Activated CD8-positive, alpha-beta memory T cell treated with anti-CD3 and anti-CD28 coated beads, Interleukin-2, amount 50 U/mL, for 4 hours (primary cell): Measurements from ENCODE around the gene ST6GALNAC3.
"Not testable (repeated sequence)": the region's sequence is repeated elsewhere in the genome, so short reads cannot be mapped to it uniquely, and the experiment has no call there.

Experiments
- DNase-seq: peaks from one replicate; pipeline ENCODE4 v3.0.0-alpha.2; 2020

The ST6GALNAC3 gene

GRCh38 chr1:76109404-76109803, 34.9 kb downstream of the ST6GALNAC3 start:
- no peak for DNase-seq

GRCh38 chr1:76109901-76110560, 35.5 kb downstream of the ST6GALNAC3 start:
- DNase-seq = no peak

DNA sequence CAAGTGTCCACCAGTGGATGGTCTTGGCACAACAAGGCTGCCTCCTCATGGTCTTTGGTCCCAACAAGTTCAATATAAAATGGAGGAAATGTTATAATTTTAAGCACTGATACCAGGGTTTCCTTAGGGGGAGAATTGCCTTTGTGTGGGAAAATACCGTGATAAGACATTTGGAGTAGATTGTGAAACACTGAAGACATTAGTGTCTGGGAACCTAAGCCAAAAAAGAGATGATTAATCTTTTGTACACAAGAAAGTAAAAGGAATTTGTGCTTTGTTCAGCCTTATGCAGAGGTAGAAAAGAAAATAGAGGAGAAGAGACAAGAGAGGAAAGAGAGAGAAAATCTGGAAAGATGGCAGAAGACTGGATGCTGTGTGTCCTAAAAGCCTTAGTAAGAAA, 36.1 kb downstream of the ST6GALNAC3 start:
- no peak for DNase-seq

- DNase-seq = not testable (repeated sequence)
Measured at GRCh38 chr1:76112321-76112720, 37.8 kb downstream of the ST6GALNAC3 start.

DNA sequence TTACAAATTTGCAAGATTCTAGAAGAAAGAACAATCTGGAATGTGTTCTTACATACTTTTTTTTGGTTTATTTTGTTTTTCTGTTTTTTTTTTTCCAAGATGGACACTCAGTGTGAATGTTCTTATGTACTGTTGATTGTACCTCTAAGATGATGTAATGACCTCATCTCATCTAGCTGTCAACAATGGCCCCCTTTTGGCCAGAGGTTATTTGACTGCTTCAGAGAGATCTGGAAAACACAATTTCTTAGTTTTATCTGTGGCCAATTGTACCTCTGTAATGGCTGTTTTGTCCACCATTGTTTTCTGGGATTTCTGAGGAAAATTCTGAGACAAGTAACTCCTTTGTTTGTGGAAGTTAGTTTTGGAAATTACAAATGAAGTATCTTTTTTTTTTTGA, 38.9 kb downstream of the ST6GALNAC3 start:
- no peak for DNase-seq

DNA sequence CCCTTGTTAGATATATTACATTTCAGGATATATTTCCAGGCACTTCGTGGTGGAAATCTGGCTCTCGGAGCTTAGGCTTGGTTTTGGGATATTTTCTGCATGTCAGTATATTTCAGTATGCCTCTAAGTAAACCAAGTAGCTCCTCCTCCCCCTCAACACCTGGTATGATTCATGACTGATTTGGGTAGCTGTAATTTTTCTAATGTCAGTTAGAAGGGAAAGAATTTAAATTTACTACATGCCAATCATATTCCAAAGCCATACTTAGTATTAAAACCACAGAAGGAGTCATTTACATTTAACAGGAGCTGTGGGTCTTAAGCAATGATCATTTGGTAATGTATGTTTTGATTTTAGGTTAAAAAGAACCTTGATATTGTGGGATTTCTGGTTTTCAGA, 40.6 kb downstream of the ST6GALNAC3 start:
- DNase-seq = no peak

GRCh38 chr1:76121850-76122249, 47.3 kb downstream of the ST6GALNAC3 start:
- no peak for DNase-seq

- no peak for DNase-seq
Measured at GRCh38 chr1:76122271-76122670, 47.7 kb downstream of the ST6GALNAC3 start.

DNA sequence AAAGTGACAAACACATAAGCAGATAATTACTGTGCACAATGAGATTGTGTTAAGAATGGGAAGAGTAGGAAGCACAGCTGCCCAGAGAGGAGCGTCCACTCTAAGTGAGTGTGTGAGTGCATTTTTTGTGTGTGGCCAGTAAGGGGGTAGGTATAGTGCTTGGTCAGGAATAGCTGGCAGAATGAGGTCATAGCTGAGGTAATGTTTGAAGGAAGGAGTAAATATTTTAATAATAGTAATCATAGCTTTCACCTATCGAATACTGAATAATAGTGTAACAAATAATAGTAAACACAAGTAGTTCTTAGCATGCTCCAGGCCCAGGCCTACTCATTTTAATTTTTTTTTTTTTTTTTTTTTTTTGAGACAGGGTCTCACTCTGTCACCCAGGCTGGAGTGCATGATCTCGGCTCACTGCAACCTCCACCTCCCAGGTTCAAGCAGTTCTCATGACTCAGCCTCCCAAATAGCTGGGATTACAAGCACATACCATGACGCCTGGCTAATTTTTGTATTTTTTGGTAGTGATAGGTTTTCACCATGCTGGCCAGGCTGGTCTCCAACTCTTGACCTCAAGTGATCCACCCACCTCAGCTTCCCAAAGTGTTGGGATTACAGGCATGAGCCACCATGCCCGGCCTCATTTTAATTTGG, 49.0 kb downstream of the ST6GALNAC3 start:
- not testable (repeated sequence) for DNase-seq

GRCh38 chr1:76124196-76124595, 49.6 kb downstream of the ST6GALNAC3 start:
- no peak for DNase-seq

- no peak for DNase-seq
Measured at GRCh38 chr1:76125473-76126219, 51.1 kb downstream of the ST6GALNAC3 start.

- DNase-seq = no peak
Measured at GRCh38 chr1:76128096-76128495, 53.5 kb downstream of the ST6GALNAC3 start.

DNA sequence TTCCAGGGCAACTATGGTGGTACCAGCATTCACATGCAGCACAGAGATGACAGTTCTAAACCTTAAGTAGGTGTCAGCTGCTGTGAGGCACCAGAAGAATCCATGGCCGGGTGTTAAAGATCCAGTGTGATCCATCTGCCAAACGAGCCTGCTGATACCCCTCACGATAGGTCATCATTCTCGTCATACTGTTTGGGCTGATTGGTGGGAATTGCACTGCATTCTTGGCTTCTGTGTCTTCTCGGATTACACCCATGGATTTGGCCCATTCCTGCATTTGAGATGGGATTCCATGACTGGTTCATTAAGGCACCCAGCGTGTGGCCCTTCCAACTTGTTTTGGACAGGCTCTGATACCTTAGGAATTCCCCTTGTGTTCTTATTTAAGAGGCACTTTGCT, 55.2 kb downstream of the ST6GALNAC3 start:
- DNase-seq = no peak

GRCh38 chr1:76130992-76131391, 56.4 kb downstream of the ST6GALNAC3 start:
- no peak for DNase-seq

GRCh38 chr1:76133977-76134376, 59.4 kb downstream of the ST6GALNAC3 start:
- no peak for DNase-seq

DNA sequence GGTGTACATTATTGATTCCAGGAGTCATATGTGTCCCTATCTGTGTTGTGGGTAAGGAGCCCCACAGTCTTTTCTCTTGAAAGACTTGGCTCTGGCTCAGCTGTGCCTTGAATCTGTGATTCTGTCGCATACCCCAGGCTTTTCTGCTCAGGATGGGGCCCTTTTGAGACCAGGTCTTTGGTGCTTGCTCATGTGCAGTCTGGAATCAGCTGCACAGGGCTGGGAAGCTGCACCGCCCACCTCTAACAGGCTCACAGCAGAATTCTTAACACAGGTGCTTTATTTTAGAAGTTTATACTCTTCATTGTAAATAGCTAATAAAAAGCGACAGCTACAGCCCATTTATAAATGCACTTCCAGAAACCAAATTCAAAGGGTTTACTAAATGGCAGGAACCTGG, 61.3 kb downstream of the ST6GALNAC3 start:
- DNase-seq = no peak

- DNase-seq = no peak
Measured at GRCh38 chr1:76136894-76137293, 62.3 kb downstream of the ST6GALNAC3 start.

DNA sequence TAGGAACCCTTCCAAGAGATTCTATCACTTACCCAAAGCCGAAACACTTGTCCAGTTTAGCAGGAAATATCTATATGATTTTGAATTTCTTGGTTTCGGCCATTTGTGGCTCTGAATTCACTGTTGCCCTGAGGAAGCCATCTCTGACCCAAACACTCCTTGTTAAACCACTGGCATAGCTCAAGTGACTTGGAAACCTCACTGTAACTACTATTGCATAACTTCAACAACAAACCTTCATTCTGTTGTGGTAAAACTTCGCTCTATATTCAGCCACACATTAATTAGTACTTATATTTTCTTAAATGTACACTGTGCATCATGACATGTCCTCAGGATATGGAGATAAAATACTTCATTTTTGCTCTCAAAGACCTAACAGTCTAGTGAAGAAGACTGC, 63.2 kb downstream of the ST6GALNAC3 start:
- no peak for DNase-seq

- no peak for DNase-seq
Measured at GRCh38 chr1:76138217-76138616, 63.7 kb downstream of the ST6GALNAC3 start.

DNA sequence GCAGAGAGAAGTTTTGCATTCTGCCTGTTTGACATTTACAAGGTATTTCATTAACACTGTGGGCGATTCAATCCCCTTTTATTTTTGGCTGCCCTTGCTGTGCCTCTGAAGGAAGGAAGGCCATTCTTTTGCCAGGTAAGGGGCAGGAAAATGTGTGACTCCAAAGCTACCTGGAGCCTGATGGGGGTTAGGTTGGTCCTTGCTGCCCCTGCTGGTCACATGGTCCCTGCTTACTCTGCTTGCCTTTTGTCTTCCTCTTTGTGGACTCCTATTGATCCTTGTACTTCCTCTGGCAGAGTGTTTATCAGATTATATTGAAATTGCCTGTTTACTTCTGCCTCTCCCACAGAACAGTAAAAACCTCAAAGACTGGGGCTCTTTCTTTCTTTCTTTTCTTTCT, 65.7 kb downstream of the ST6GALNAC3 start:
- DNase-seq = no peak

DNA sequence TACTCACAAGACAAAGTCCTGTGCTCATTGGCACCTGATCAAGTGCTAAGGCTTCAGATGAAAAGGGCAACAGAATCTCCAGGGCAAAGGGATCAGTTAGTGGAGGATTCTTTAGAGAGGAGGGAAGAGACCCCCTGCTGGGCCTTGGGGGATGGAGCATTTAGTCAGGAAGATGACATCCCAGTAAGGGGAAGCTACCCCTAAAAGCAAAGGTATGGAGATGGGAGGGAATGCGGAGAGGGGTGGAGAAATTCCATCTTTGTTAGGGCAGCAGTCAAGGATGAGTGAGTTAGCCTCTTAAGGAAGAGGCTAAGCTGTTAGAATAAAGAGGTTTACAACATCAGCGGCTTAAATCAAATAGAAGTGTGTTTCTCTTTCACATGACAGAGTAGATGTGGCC, 67.4 kb downstream of the ST6GALNAC3 start:
- DNase-seq = no peak

- DNase-seq = no peak
Measured at GRCh38 chr1:76142771-76143540, 68.4 kb downstream of the ST6GALNAC3 start.

DNA sequence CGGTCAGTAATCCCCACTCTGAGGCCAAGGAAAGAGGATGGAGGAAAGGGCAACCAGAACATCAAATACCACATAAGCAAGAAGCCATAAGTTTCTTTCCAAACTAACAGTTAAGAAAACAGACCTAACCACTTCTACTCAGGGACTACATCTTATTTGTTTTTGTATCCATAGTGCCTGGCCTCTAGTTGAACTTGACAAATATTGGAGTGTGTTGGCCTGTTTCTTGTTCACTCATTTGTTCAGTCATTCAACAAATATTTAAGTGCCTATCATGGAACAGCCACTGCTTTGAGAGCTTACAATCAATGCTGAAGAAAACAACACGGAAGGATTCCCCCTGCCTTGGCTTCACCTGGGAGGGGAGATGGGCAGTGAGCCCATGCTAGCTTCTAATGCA, 69.7 kb downstream of the ST6GALNAC3 start:
- no peak for DNase-seq
